Measurements from ENCODE around the gene DHX15. TPM values are rescaled to one million over a fixed set of nuclear protein-coding genes. Genes with fewer than 3 reads are reported as not detected.

The DHX15 gene
- total RNA-seq (ENCODE audit: low replicate concordance), result 93.4 and 127 TPM in 2 replicates

GRCh38 chr4:24584211-24584850 lies at the start of gene DHX15:
TSS of gene DHX15 (minus strand) at chr4:24584554. CDS start at chr4:24584393, 161 bp downstream.

Other genes starting within 250 kb of the DHX15 start
- 5.8 and 66.9 TPM in 2 replicates for gene SOD3, start 211.0 kb upstream of the DHX15 start, total RNA-seq (ENCODE audit: low replicate concordance)